ENCODE measurements around the gene COX7B2.

COX7B2 gene, protein sequence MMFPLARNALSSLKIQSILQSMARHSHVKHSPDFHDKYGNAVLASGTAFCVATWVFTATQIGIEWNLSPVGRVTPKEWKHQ

DNA sequence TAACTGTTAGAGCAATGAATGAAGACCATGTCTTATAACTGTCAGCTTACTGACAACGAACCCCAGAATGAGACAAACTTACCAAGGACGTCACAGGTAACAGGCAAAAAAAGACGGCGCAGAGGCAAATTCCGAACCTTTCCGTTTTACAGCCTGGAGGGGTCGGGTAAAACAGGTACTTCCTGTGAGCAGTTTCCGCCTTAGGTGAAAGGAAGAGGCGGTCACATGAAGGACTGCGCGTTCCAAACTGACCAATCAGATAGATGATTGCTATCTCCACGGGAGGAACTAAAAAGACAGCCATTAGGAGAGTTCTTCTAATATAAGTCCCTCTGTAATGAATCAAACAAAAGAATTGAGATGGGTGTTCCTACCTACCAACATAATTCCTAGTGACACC, at the start of gene COX7B2:
Gene COX7B2 (minus strand): TSS at position 168 of the 400 bp plus-strand sequence. CDS start 174,053 bp downstream, outside the sequence.
- no peak for DNase-seq (ENCODE audit: low spot score)

DNA sequence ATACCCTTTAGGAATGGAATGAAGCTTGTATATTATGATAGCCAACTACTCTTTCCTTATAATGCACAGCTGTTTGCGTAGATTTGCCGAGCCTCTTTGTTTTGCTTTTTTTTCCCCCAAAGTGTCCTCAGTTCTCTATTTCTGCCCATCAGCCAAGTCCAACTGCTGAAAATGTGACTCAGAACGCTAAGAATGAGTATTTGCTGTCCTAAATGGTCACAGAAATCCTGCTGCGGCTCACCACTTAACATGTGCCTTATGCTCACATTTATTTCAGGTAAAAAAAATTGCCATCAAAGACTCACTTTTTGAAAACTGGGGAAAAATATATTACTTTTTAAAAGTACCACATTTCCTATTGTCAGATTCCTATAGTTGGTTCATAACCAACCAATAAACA, 47.4 kb upstream of the COX7B2 start:
- no peak for DNase-seq (ENCODE audit: low spot score)

DNA sequence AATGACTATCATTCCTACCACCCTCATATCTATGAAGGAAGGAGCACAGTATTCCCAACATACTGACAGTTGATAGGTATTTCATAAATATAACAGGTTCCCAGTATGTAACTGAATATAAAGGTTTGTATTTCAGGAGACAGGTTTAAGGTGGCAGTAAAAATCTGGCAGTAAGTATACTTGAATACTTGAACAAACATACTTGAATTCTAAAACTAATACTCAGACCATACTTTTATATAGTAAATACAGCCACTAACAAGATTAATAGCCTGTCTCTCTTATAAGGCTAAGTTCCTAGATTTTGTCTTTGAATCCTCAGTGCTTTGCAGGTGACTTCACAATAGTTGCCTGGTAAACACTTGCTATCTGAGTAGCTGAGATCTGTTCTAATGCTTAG, 46.6 kb upstream of the COX7B2 start:
- DNase-seq (ENCODE audit: low spot score): no peak

DNA sequence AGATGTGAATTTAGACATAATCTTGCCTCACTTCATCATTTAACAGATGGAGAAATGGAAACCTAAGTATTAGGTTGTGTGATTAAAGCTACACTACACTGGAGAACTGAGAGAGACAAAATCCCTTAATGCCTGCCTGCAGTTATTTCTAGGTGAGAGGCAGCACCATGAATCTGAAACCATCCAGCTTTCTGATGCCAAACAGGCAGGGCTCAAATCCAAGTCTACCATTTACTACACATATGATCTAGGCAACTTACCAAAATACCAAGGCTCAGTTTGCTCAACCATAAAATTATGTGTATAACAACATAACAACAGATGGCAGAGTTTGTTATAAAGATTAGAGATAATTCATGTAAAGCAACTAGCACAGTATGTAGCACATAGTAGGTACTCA, 45.6 kb upstream of the COX7B2 start:
- DNase-seq (ENCODE audit: low spot score): no peak

DNA sequence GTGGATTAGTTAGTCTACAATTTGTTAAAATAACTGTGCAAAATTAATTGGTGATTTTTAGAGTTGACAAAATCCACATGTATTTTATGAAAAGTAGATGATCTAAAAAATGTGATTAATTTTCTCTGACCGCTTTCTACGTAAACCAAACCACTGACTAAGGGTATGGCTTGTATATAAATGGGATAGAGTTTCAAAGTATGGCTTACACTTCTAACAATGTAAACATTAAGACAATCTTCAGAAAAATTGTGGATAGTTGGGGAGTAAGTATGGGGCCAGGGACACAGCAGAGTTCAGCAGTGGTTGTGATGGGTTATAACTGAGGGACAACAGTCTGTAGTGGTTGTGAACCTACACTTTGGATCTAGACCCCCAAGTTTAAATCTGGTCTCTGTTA, 44.5 kb upstream of the COX7B2 start:
- DNase-seq (ENCODE audit: low spot score): no peak

DNA sequence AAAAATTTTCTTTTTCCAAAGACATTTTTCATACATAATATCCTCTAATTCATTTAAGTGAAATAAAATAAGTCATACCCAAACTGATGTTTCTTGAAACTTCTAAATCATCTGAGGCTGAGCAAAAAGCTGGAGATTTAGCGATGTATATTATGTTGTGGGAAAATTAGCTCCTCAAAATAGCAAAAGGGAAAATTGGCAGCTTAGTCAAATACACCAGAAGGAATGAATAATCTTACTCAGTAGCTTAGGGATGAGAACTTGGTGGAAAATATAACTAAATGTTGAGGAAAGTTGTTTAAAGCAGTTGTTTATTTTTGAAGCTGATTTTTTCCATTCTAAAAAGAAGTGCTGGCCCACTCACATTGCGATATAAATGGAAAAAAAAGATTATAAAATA, 43.4 kb upstream of the COX7B2 start:
- DNase-seq (ENCODE audit: low spot score): no peak

DNA sequence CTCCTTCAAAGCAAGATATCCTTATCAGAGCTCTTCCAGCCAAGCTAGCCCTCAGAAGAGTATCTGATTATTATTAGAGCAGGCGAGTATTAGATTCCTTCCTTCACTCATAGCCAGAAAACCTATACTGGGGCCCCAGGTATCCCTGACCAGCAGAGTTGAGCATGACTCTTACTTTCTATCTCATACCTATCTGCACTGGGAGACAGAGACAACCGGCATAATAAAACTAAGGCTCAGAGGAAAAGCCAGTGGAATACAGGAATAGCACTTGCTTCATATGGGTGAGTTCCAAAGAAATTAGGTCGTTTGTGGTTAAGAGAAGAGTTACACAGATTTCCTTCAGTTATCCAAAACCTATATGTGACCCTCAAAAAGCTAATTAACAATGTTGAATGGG, 41.8 kb upstream of the COX7B2 start:
- DNase-seq (ENCODE audit: low spot score): no peak

DNA sequence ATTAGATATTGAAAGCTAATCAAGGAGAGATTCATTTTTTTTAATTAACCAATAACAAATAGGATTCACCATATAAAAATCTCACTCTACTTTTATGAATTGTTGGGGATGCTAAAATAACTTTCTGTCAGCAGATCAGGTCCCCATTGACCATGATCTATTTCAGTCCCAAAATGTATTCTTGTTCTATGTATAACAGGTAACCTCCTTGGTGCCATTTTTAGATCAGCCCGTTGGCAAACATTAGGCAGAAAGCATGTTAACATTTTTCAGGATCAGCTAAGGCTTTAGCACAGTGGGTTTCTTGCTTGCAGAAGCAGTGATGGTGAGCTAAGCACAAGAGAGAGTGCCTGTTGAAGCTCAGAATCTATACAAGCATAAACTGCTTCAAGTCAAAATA, 40.8 kb upstream of the COX7B2 start:
- DNase-seq (ENCODE audit: low spot score): no peak

DNA sequence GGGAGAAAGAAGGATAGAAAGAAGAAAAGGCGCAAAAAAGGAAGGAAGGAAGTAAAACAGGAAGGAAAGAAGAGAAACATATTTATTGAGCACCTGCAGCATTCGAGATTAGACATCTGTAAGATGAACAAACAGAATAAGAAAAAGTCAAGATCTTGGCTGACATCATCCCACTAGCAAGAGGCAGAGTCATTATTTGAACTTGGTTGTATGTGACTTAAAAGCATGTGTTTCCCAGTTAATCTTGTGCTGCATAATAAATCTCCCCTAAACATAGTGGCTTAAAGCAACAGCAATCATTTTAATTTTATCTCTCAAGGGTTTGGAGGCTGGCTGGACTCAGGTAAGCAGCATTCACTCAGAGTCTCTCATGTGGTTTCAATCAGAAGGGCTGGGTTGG, 38.5 kb upstream of the COX7B2 start:
- no peak for DNase-seq (ENCODE audit: low spot score)

DNA sequence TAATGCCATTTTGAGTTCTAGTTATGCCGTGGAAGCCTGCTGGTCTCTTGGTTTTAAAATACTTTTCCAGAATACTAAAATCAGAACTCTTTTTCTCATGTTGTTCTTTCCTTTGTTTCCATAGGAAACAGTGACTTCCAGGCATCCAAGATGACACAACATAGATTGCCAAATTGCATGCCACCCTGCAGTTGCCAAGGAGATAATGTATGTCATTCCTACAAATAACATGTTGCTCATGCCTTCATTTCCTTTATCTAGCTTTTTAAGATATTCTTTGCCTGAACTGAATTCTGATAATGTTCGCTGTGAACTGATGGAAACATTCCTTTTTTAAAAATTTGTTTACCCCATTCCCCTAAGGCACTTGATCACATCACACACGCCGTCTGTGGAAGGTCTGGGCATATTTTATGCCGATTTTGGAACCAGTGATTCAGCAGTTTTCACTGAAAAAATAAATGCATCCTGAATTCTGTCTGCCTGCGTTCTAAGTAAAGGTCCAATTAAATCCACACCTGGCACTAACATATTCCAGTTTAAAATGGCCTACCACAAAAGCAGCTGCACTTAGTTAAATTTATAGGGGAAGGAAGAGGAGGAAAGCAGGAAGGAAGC, 38.0 kb upstream of the COX7B2 start:
- no peak for DNase-seq (ENCODE audit: low spot score)

DNA sequence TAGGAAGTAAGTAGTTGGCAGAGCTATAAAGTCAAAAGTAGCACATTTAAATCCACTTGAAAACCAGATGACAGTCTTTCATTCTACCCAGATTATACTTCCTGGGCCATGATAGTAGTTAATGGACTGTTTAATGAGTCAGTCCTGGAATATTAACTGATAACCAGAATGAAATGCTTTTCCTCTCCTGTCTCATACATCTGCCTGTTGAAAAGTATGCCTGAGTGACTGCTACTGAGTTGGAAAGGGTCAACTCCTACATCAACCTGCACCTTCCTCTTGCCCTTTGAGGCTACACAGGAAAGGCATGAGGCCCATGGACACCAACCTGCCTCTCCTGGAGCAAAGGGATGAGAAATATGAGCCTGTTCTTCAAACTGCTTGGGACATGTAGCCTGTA, 36.0 kb upstream of the COX7B2 start:
- DNase-seq (ENCODE audit: low spot score): no peak

DNA sequence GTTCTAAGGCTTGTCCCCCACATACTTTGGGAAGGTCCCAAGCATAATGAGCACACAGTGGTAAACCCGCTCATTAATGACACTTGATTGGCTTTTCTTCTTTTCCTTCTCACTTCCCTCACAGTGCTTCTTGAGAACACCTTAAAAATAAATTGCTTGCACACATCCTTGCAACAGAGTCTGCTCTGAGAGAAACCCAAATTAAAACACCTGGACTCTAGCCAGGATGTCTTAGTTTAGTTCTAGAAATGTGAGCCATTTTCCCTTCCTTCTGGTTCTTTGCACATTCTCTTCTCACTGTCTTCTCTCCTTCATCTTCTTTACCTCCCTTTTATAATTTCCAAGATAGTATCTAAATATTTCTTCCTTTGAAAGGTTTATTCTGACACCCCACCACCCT, 35.3 kb upstream of the COX7B2 start:
- no peak for DNase-seq (ENCODE audit: low spot score)

DNA sequence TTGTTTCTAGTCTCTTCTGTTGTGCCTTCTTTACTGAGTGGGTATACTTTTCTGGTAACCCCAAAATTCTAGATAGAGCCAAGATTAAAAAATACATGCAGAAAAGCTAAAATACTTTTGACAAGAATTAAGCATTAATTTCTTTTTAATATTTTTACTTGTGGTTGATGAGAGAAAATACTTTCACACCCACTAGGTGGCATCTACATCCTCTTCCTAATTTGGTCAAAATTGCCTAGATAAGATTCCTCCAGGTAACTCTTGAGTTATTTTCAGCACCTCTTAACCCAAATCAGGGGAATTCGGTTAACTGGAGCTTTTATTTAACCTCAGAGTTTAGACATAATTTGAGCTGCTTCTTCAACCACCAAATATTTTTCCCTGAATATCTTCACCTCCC, 28.4 kb upstream of the COX7B2 start:
- peak; percentile 24 for DNase-seq (ENCODE audit: low spot score)

DNA sequence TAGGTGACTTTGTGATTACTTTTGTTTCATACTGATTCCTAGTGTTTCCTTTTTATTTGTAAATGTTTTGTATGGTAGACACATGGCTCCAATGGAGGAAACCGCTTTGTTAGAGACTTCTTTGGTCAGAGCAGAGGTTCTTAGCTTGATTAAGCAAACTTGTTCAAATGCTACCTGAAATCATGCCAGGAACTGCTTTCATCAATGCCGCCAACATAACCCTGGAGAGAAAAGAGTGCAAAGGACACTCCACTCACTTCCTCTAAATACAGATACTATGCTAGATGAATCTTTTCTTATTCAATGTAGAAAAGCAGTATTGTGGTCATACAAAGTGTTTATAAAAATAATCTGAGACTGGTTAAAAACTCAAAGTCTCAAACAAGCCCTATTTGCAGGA, 25.7 kb upstream of the COX7B2 start:
- no peak for DNase-seq (ENCODE audit: low spot score)

DNA sequence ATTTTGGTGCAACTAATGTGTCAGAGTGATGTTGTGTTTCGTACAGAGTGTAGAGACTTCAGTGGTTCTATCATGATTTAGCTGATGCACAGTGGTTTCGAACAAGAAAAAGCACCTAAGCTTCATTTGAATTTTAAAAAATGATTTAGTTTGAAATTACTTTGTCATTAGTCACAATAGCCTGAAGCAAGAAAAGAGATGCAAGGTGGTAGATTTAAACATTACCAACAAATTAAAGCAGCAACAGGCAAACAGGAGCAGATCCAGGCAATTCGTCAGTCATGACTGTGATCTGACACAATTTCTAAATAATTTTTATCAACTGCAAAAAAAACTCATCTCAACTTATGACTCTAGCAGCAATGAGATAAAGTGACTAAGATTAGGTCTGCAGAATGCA, 24.6 kb upstream of the COX7B2 start:
- DNase-seq (ENCODE audit: low spot score): no peak

DNA sequence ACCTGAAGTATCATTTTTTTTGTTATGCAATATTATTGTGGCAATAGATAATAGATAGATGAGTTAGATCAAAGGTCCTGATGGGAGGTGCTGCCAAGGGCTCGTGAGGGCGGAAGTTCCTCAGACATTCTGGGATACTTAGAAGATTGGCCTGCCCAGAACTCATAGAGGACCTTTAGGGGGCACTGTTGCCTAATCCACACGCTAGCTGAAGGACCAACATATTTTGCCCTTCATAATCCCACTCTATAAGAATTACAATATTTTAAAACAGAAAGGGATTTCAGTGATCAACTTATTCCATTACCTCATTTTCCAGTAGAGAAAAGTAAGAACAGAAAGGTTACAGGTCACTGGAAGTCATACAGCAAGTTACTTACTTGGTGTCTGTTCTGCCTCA, 22.9 kb upstream of the COX7B2 start:
- peak; percentile 38 for DNase-seq (ENCODE audit: low spot score)

DNA sequence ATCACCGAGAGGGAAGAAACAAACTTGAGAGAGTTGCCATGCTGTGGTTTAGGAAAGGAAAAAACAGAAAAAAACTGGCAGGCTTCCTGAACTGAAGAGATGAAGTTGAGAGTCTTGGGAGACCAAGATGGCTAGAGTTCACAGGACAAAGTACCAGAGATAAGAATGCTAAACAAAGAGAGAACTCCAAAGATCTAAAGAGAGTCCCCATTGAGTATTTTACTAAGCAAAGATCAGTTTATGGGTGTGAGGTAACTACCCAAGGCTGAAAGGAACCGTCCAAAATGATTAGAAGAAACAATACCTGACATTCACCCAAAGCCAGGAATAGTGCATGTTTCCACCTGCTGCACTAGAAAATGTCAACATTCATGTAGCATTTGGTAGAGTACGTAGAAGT, 21.8 kb upstream of the COX7B2 start:
- DNase-seq (ENCODE audit: low spot score): no peak

DNA sequence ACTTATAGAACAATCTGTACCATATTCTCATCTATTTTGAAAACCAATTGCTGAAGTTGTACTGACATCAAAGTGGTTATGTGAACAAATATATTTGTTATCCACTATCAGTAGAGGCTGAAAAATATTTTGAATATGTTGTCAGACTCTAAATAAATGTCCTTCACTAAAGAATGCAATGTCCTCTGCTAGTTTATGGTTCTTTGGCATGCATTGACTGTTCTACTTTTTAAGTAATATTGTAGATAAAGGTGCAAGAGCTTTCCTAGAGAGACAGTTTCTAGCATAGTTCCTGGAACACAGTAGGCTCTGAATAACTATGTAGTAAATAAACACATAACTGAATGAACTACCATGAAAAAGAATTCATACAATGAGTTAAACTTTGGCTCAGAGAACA, 18.2 kb upstream of the COX7B2 start:
- DNase-seq (ENCODE audit: low spot score): no peak

DNA sequence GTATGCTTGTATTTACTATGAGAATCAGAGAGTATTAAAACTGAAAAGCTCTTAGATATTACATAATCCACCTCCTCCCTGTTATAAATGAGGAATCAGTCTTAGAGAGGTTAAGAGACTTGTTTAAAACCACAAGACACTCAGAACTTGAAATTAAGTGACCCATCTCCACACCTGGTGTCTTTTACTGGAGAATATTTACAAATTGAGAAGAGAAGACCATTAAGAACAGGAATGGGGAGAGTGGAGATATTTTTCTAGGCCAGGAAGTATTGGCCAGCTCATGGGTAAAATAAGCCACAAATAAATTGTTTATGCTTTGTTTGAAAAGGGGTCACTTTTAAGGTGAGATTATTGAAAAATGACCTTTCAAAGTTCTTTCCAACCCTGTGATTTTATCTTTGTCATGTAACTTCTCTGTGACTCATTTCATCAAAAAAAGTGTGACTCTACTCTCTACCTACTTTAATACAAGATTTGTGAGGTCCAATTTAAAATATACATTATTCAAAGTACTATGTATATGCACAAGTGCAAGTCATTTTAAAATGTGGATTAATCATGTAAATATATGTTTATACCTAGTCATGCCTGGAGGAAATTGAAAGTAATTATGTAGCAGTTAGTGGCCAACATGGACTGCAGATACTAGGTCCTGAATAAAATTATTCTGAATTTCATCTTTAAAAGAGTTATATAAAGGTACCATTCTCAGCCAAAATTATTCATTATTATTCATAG, 15.9 kb upstream of the COX7B2 start:
- DNase-seq (ENCODE audit: low spot score): no peak

DNA sequence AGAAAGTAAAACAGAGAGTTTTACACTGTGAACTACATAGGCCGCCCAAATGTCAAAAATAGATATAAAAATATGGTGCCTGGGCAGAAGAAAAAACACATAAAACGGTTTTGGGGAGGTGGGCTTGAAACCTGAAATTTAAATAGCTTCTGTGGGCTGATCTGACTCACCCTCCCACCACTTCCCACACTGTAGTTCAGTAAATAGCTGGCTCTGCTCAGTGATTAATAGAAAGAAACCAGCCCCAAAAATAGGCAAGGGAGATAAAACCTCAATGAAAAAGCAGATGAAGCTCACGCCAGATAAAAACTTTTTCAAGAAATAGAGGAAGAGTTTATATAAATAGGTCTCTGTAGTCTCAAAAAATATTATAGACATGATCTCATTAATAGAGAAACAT, 13.2 kb upstream of the COX7B2 start:
- DNase-seq (ENCODE audit: low spot score): no peak

DNA sequence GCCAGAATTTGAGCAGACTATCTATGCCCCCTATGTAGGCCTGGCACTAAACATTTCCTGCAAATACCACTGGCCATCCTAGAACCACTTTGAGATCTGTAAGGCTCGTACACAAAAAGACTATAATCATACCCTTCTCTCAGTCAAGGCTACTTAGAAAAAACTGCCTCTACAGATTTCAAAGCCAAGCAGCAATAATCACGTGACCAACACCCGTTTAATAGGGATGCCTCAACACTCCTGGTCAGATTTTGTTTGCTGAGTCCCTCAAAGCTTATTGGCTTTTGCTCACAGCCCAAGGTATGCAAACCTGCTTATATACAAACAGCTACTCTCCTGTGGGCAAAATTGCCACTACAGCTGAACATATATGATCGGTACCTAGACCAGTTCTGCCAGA, 897 bp downstream of the COX7B2 start:
- no peak for DNase-seq (ENCODE audit: low spot score)

DNA sequence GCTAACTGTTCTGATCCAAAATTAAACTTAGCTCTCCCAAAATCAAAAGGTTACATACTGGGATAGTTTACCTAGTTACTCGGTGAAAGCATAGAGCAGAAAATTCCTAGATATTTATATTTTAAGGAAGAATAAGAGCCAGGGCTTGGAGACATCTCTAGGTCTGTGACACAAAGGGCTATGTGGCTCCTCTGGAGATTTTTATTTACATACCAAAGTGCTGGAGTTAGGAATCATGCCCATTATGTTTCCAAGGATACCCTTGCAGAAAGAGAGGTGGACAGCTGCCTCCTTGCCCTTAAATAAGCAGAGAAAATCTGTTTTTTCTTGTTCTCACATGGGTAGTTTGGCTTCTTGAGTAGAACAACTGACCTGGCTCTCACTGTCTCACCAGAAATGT, 9.0 kb downstream of the COX7B2 start:
- DNase-seq (ENCODE audit: low spot score): no peak

DNA sequence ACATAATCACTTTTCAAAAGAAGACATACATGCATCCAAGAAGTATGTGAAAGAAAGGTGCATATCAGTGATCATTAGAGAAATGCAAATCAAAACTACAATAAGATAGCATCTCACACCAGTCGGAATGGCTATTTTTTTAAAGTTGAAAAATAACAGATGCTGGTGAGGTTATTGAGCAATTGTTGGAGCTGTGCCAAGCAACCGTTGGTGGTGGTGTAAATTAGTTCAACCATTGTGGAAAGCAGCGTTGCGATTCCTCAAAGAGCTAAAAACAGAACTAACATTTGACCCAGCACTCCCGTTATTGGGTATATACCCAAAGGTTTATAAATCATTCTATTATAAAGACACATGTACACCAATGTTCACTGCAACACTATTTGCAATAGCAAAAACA, 14.2 kb downstream of the COX7B2 start:
- no peak for DNase-seq (ENCODE audit: low spot score)

DNA sequence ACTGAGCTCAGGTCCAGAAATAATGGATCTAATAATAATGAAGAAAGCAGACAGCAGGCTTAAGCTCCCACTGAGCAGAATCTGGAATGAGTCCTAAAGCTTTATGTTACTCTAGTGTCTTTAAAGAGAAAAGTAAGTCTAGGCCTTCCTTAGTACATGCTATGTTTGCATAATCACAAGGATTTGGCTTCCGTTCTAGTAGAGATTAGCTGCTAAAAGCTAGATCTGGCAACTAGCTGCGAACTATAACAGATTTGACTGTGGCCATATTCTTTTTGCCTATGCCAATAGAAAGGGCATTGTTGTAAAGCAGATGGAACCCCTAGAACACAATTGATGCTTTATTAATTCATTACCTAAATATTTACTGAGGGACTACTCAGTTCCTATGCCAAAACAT, 19.0 kb downstream of the COX7B2 start:
- no peak for DNase-seq (ENCODE audit: low spot score)

Measured in putamen (tissue), 1 donor.